Naive thymus-derived CD4-positive, alpha-beta T cell (primary cell): Measurements from ENCODE around the gene SCAMP1. TPM values are rescaled to one million over a fixed set of nuclear protein-coding genes. Genes with fewer than 3 reads are reported as not detected.
A peak's percentile ranks its signal among the peaks of the same experiment; 100 is the strongest.

ENCODE experiments used
- ATAC-seq: fragments of 150-1000 bp; cut with Tn5 transposase; 2 replicates; pipeline ENCODE4 v1.10.0; 2021; ENCODE audit warnings: mild to moderate bottlenecking, moderate library complexity
- CTCF ChIA-PET: fragments of 350-600 bp; sonication (Branson Sonifier 250); formaldehyde crosslinking; loops from one replicate; lab custom pipeline; 2021; ENCODE audit warnings: antibody characterized with exemption; lab: Charles Lee
- POLR2A ChIA-PET: fragments of 350-600 bp; sonication (Branson Sonifier 250); formaldehyde crosslinking; loops from one replicate; lab custom pipeline; 2021; ENCODE audit warnings: antibody characterized with exemption, inconsistent platforms; lab: Charles Lee
- DNase-seq, 9 donors: peaks; one replicate each; pipeline versions ENCODE4 v3.0.0 to v3.0.0-alpha.2; 2020 to 2022; ENCODE audit warnings: mixed read lengths in 1 of 9
- H3K27ac ChIP-seq: one replicate; pipeline ENCODE4 v1.7.0; 2013; ENCODE audit warnings: mild to moderate bottlenecking, low read depth, low read length, moderate library complexity
- H3K27me3 ChIP-seq, 2 donors: one replicate each; pipeline ENCODE4 v1.7.0; 2013; ENCODE audit warnings: low read length in 2 of 2, mild to moderate bottlenecking in 2 of 2, moderate library complexity in 2 of 2; ENCODE audit not compliant: control insufficient read depth in 2 of 2, insufficient read depth in 2 of 2
- H3K36me3 ChIP-seq, 3 experiments: 1 replicate in 2 of 3; 2 replicates in 1 of 3; pipeline ENCODE4 v1.7.0; 2013; ENCODE audit warnings: low read length in 3 of 3, mild to moderate bottlenecking in 3 of 3, moderate library complexity in 1 of 3; ENCODE audit not compliant: insufficient read depth in 3 of 3, control insufficient read depth in 2 of 3
- H3K4me1 ChIP-seq, 2 donors: one replicate each; pipeline ENCODE4 v1.7.0; 2013; ENCODE audit warnings: low read length in 2 of 2, mild to moderate bottlenecking in 2 of 2, moderate library complexity in 1 of 2; ENCODE audit not compliant: control insufficient read depth in 2 of 2, insufficient read depth in 2 of 2
- H3K4me3 ChIP-seq: 2 replicates; pipeline ENCODE4 v1.7.0; 2013; ENCODE audit warnings: mild to moderate bottlenecking, low read length
- H3K9me3 ChIP-seq, 3 experiments: 1 replicate in 2 of 3; 2 replicates in 1 of 3; pipeline ENCODE4 v1.7.0; 2013; ENCODE audit warnings: low read length in 3 of 3; ENCODE audit not compliant: control insufficient read depth in 2 of 3
- H3K27ac Mint-ChIP-seq, 9 donors: one replicate each; pipeline ENCODE4 v1.8.0; 2020 to 2022; ENCODE audit warnings: mixed read lengths in 9 of 9, mild to moderate bottlenecking in 8 of 9, moderate library complexity in 5 of 9, inconsistent platforms in 2 of 9
- H3K27me3 Mint-ChIP-seq, 5 donors: one replicate each; pipeline ENCODE4 v1.8.0; 2021 to 2022; ENCODE audit warnings: mixed read lengths in 5 of 5, mild to moderate bottlenecking in 1 of 5
- H3K36me3 Mint-ChIP-seq, 5 donors: one replicate each; pipeline ENCODE4 v1.8.0; 2020 to 2022; ENCODE audit warnings: mixed read lengths in 5 of 5, mild to moderate bottlenecking in 3 of 5, inconsistent platforms in 1 of 5
- H3K4me1 Mint-ChIP-seq, 7 donors: one replicate each; pipeline ENCODE4 v1.8.0; 2020 to 2022; ENCODE audit warnings: mixed read lengths in 7 of 7, mild to moderate bottlenecking in 3 of 7, inconsistent platforms in 1 of 7
- H3K4me3 Mint-ChIP-seq, 10 donors: one replicate each; pipeline ENCODE4 v1.8.0; 2020 to 2022; ENCODE audit warnings: mild to moderate bottlenecking in 10 of 10, mixed read lengths in 10 of 10, moderate library complexity in 6 of 10, inconsistent platforms in 2 of 10
- H3K9me3 Mint-ChIP-seq, 11 donors: one replicate each; pipeline ENCODE4 v1.8.0; 2020 to 2022; ENCODE audit warnings: mixed read lengths in 11 of 11, mild to moderate bottlenecking in 4 of 11, inconsistent platforms in 1 of 11, moderate library complexity in 1 of 11
- intact Hi-C, 2 donors: fragments of 100-400 bp; cut with micrococcal nuclease; formaldehyde crosslinking; loops; one replicate each; pipeline ENCODE4 v1.15.1; 2023
- polyA plus RNA-seq, 2 donors: library from polyadenylated mRNA; unstranded; fragments of 300-500 nt; fragmentation: Illumina TruSeq; gene quantifications; one replicate each; pipeline ENCODE4 v1.2.3, GENCODE V29; 2021
- total RNA-seq, 6 experiments: library from RNA in 5 of 6; stranded (reverse) in 5 of 6; gene quantifications; 1 replicate in 5 of 6; 2 replicates in 1 of 6; pipeline ENCODE4 v1.2.3 and lab custom pipeline; 2021 to 2026

SCAMP1 gene
- total and polyA plus RNA-seq, 7 experiments from 2014 or later = 16.9 to 29.8 (median 25.7) TPM

- intact Hi-C loops = no loop called here
- Mint-ChIP-seq H3K4me3 (no peak overlapping the region), H3K9me3 (peaks cover 0 to 16% (median 0%) of the 10 kb centered on the region in 11 donors), H3K27me3 (no peaks in the 10 kb centered on the region), H3K4me1 (peaks cover 0 to 22% (median 17%) of the 10 kb centered on the region in 7 donors), H3K36me3 (peaks cover 26 to 53% (median 47%) of the 10 kb centered on the region in 5 donors), H3K27ac (no peak overlapping the region)
- Histone ChIP-seq H3K36me3 (no peaks in the 10 kb centered on the region), H3K4me3 (no peak overlapping the region), H3K27me3 (no peaks in the 10 kb centered on the region), H3K4me1 (no peaks in the 10 kb centered on the region), H3K27ac (no peak overlapping the region), H3K9me3 (no peaks in the 10 kb centered on the region)
- CTCF ChIA-PET = no interaction called here
- DNase-seq = no peak
- no peak for ATAC-seq
- POLR2A ChIA-PET = interaction anchor here (0.6 kb wide), 1 partner anchor 136 kb away, joined by 3 read pairs; no protein-coding TSS in a partner anchor
These were observed 98.4 kb downstream of the SCAMP1 start for GRCh38 chr5:78458843-78459242.

- Histone ChIP-seq H3K27ac (no peak overlapping the region), H3K4me3 (no peak overlapping the region), H3K36me3 (peaks cover 0 to 8% (median 0%) of the 10 kb centered on the region in 3 experiments), H3K27me3 (no peaks in the 10 kb centered on the region), H3K9me3 (no peaks in the 10 kb centered on the region), H3K4me1 (no peaks in the 10 kb centered on the region)
- ATAC-seq (no peak), DNase-seq (no peak)
- POLR2A ChIA-PET = no interaction called here
- no peaks in the 10 kb centered on the region for H3K27me3 Mint-ChIP-seq
- CTCF ChIA-PET = no interaction called here
- H3K4me1 Mint-ChIP-seq = peaks cover 0 to 9% (median 0%) of the 10 kb centered on the region in 7 donors
- no peak overlapping the region for H3K27ac Mint-ChIP-seq
- intact Hi-C loops = loop anchor here in 1 of 2 donors (5.0 kb wide), 1 partner anchor 665 kb away; no protein-coding TSS in a partner anchor
- H3K36me3 Mint-ChIP-seq = peaks cover 3 to 41% (median 35%) of the 10 kb centered on the region in 5 donors
- H3K9me3 Mint-ChIP-seq = no peaks in the 10 kb centered on the region
- no peak overlapping the region for H3K4me3 Mint-ChIP-seq
These were observed 106.7 kb downstream of the SCAMP1 start for GRCh38 chr5:78467140-78467539.

DNA sequence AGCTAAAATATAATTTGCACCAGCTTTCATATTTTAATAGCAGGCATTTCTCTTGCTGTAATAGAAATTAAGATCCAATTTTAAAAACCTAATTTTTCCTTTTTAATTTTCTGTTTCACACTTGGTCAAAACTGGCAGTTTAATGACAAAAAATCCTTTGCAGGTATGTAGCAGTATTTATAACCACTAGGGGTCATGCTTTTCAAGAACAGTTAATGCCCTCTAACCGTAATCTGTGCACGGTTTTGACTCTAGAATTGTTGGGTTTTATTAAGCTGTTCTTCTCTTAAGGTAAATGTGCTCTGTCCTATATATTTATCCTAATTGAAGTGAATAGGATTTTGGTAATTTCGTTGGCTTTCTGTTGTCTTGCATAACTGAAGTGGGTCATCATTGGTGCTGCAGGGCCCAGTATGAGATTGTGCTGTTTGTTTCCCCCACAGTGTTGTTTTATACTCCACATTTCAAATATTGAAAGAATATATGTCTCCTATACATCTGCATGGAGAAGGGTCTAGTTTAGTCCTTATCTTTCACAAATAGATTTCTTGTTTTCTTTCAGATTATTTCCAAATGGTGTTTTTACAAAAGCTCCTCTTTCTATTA, 107.4 kb downstream of the SCAMP1 start:
- Histone ChIP-seq H3K36me3 (peaks cover 0 to 8% (median 0%) of the 10 kb centered on the region in 3 experiments), H3K9me3 (no peaks in the 10 kb centered on the region), H3K4me3 (no peak overlapping the region), H3K27me3 (no peaks in the 10 kb centered on the region), H3K4me1 (no peaks in the 10 kb centered on the region), H3K27ac (no peak overlapping the region)
- CTCF ChIA-PET = interaction anchor here (0.6 kb wide), 1 partner anchor 1977 kb away, joined by 3 read pairs; no protein-coding TSS in a partner anchor
- H3K27me3 Mint-ChIP-seq = no peaks in the 10 kb centered on the region
- ATAC-seq (peak; percentile 46), DNase-seq (peak in 2 of 9 donors; percentile 11 to 15)
- POLR2A ChIA-PET = no interaction called here
- peaks cover 0 to 9% (median 0%) of the 10 kb centered on the region in 7 donors for H3K4me1 Mint-ChIP-seq
- H3K9me3 Mint-ChIP-seq = no peaks in the 10 kb centered on the region
- H3K4me3 Mint-ChIP-seq = no peak overlapping the region
- H3K27ac Mint-ChIP-seq = no peak overlapping the region
- intact Hi-C loops = loop anchor here in 1 of 2 donors (5.0 kb wide), 1 partner anchor 664 kb away; no protein-coding TSS in a partner anchor
- peaks cover 3 to 40% (median 34%) of the 10 kb centered on the region in 5 donors for H3K36me3 Mint-ChIP-seq

GRCh38 chr5:78471896-78472295, 111.5 kb downstream of the SCAMP1 start:
- H3K4me1 ChIP-seq = no peaks in the 10 kb centered on the region
- H3K4me1 Mint-ChIP-seq = peaks cover 0 to 4% (median 0%) of the 10 kb centered on the region in 7 donors
- ATAC-seq = no peak
- H3K27ac Mint-ChIP-seq = no peak overlapping the region
- no peak overlapping the region for H3K4me3 ChIP-seq
- H3K9me3 Mint-ChIP-seq = no peaks in the 10 kb centered on the region
- H3K27me3 Mint-ChIP-seq = no peaks in the 10 kb centered on the region
- H3K27ac ChIP-seq = no peak overlapping the region
- H3K36me3 ChIP-seq = no peaks in the 10 kb centered on the region
- no peak overlapping the region for H3K4me3 Mint-ChIP-seq
- intact Hi-C loops = no loop called here
- H3K9me3 ChIP-seq = no peaks in the 10 kb centered on the region
- ChIA-PET POLR2A (no interaction called here), CTCF (interaction anchor here (0.7 kb wide), 1 partner anchor 250 kb away, joined by 3 read pairs; no protein-coding TSS in a partner anchor)
- H3K36me3 Mint-ChIP-seq = peaks cover 0 to 32% (median 20%) of the 10 kb centered on the region in 5 donors
- DNase-seq = no peak
- no peaks in the 10 kb centered on the region for H3K27me3 ChIP-seq

GRCh38 chr5:78472469-78473106, 112.2 kb downstream of the SCAMP1 start:
- Histone ChIP-seq H3K27me3 (no peaks in the 10 kb centered on the region), H3K4me3 (no peak overlapping the region), H3K36me3 (no peaks in the 10 kb centered on the region), H3K4me1 (no peaks in the 10 kb centered on the region), H3K9me3 (no peaks in the 10 kb centered on the region), H3K27ac (no peak overlapping the region)
- ChIA-PET CTCF (no interaction called here), POLR2A (no interaction called here)
- Mint-ChIP-seq H3K36me3 (peaks cover 0 to 29% (median 18%) of the 10 kb centered on the region in 5 donors), H3K9me3 (no peaks in the 10 kb centered on the region), H3K4me1 (peaks cover 0 to 4% (median 0%) of the 10 kb centered on the region in 7 donors), H3K4me3 (no peak overlapping the region), H3K27ac (no peak overlapping the region), H3K27me3 (no peaks in the 10 kb centered on the region)
- ATAC-seq (no peak), DNase-seq (no peak)
- intact Hi-C loops = no loop called here

GRCh38 chr5:78473751-78474150, 113.3 kb downstream of the SCAMP1 start:
- H3K4me1 ChIP-seq = no peaks in the 10 kb centered on the region
- CTCF ChIA-PET = no interaction called here
- Mint-ChIP-seq H3K4me1 (peaks cover 0 to 3% (median 0%) of the 10 kb centered on the region in 7 donors), H3K36me3 (peaks cover 0 to 25% (median 18%) of the 10 kb centered on the region in 5 donors), H3K27ac (peak overlapping the region in 1 of 9 donors; percentile 68), H3K27me3 (no peaks in the 10 kb centered on the region), H3K4me3 (no peak overlapping the region), H3K9me3 (no peaks in the 10 kb centered on the region)
- no peaks in the 10 kb centered on the region for H3K9me3 ChIP-seq
- intact Hi-C loops = no loop called here
- POLR2A ChIA-PET = no interaction called here
- DNase-seq (no peak), ATAC-seq (no peak)
- no peaks in the 10 kb centered on the region for H3K36me3 ChIP-seq
- no peak overlapping the region for H3K27ac ChIP-seq
- H3K4me3 ChIP-seq = no peak overlapping the region
- no peaks in the 10 kb centered on the region for H3K27me3 ChIP-seq
